Ovary (tissue), 3 donors: Measurements from ENCODE around the gene AKT3.

ENCODE experiments used
- CTCF ChIP-seq, 3 donors: fragments of 450-650 bp in 2 of 3; fragments of 200-600 bp in 1 of 3; IDR thresholded peaks; one replicate each; pipeline versions ENCODE4 v1.5.1 to v1.8.0; 2016 to 2022; ENCODE audit warnings: antibody characterized with exemption in 3 of 3, mild to moderate bottlenecking in 1 of 3
- EP300 ChIP-seq: sonication (generic); formaldehyde crosslinking; IDR thresholded peaks from one replicate; pipeline ENCODE4 v1.6.1; 2017; ENCODE audit warnings: antibody characterized with exemption
- POLR2A ChIP-seq: fragments of 450-650 bp; IDR thresholded peaks from one replicate; pipeline ENCODE4 v1.6.1; 2017; ENCODE audit warnings: antibody characterized with exemption, mild to moderate bottlenecking, moderate library complexity
- donor health status: DM: no; HTN: no; CAD: no.

- TF ChIP-seq CTCF (IDR thresholded peaks at IDR 0.05) (no peak), EP300 (no peak), POLR2A (no peak)
These were observed 342.9 kb downstream of the AKT3 start for GRCh38 chr1:243507001-243507671.
